Activated CD8-positive, alpha-beta T cell treated with anti-CD3 and anti-CD28 coated beads for 36 hours (primary cell): ENCODE measurements around the gene MAGI2. TPM values are rescaled to one million over a fixed set of nuclear protein-coding genes. Genes with fewer than 3 reads are reported as not detected.

Source experiments
- ATAC-seq: fragments of 200-7000 bp; cut with Tn5 transposase; one replicate; pipeline ENCODE4 v1.10.0; 2021; ENCODE audit warnings: mild to moderate bottlenecking, moderate library complexity
- CTCF ChIA-PET: fragments of 350-600 bp; sonication (Branson Sonifier 250); formaldehyde crosslinking; loops from one replicate; lab custom pipeline; 2021; ENCODE audit warnings: antibody characterized with exemption; lab: Charles Lee
- POLR2A ChIA-PET: fragments of 350-600 bp; sonication (Branson Sonifier 250); formaldehyde crosslinking; loops from one replicate; lab custom pipeline; 2021; ENCODE audit warnings: antibody characterized with exemption; lab: Charles Lee
- DNase-seq: peaks from one replicate; pipeline ENCODE4 v3.0.0-alpha.2; 2020
- H3K27ac Mint-ChIP-seq: one replicate; pipeline ENCODE4 v1.8.0; 2021; ENCODE audit warnings: mild to moderate bottlenecking, mixed read lengths
- H3K27me3 Mint-ChIP-seq: one replicate; pipeline ENCODE4 v1.8.0; 2021; ENCODE audit warnings: mixed read lengths
- H3K36me3 Mint-ChIP-seq: one replicate; pipeline ENCODE4 v1.8.0; 2021; ENCODE audit warnings: low read depth, mixed read lengths
- H3K4me1 Mint-ChIP-seq: one replicate; pipeline ENCODE4 v1.8.0; 2021; ENCODE audit warnings: low read depth, mixed read lengths
- H3K4me3 Mint-ChIP-seq: one replicate; pipeline ENCODE4 v1.8.0; 2021; ENCODE audit warnings: mild to moderate bottlenecking, moderate library complexity, mixed read lengths
- H3K9me3 Mint-ChIP-seq: one replicate; pipeline ENCODE4 v1.8.0; 2021; ENCODE audit warnings: mixed read lengths
- intact Hi-C: fragments of 100-400 bp; cut with micrococcal nuclease; formaldehyde crosslinking; loops from one replicate; pipeline ENCODE4 v1.10.0; 2022
- total RNA-seq, 2 experiments: library from RNA; stranded (reverse); gene quantifications; one replicate each; pipeline ENCODE4 v1.2.3, GENCODE V29; 2021
- TF ChIP-seq, protein P1 (sequence below): fragments of 200-600 bp; IDR thresholded peaks from one replicate; pipeline ENCODE4 v1.8.0; 2022; ENCODE audit warnings: antibody characterized with exemption, mild to moderate bottlenecking

The MAGI2 gene
- total RNA-seq, 2 experiments from 2014 or later: 0.04 to 0.09 TPM

- CTCF ChIA-PET: no interaction called here
- no peak for ATAC-seq
Measured at GRCh38 chr7:78284945-78285344, 1168.5 kb downstream of the MAGI2 start.

GRCh38 chr7:78280276-78280675 is 1173.2 kb downstream of the MAGI2 start:
- intact Hi-C loops: no loop called here

More at GRCh38 chr7:78284945-78285344, 1168.5 kb downstream of the MAGI2 start:
- POLR2A ChIA-PET: no interaction called here
- intact Hi-C loops: no loop called here
- Mint-ChIP-seq H3K36me3 (no peaks in the 10 kb centered on the region), H3K9me3 (peaks cover 2% of the 10 kb centered on the region), H3K27ac (no peak overlapping the region), H3K27me3 (no peaks in the 10 kb centered on the region), H3K4me1 (no peaks in the 10 kb centered on the region), H3K4me3 (no peak overlapping the region)
- TF ChIP-seq, protein P1, sequence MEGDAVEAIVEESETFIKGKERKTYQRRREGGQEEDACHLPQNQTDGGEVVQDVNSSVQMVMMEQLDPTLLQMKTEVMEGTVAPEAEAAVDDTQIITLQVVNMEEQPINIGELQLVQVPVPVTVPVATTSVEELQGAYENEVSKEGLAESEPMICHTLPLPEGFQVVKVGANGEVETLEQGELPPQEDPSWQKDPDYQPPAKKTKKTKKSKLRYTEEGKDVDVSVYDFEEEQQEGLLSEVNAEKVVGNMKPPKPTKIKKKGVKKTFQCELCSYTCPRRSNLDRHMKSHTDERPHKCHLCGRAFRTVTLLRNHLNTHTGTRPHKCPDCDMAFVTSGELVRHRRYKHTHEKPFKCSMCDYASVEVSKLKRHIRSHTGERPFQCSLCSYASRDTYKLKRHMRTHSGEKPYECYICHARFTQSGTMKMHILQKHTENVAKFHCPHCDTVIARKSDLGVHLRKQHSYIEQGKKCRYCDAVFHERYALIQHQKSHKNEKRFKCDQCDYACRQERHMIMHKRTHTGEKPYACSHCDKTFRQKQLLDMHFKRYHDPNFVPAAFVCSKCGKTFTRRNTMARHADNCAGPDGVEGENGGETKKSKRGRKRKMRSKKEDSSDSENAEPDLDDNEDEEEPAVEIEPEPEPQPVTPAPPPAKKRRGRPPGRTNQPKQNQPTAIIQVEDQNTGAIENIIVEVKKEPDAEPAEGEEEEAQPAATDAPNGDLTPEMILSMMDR: no peak
- DNase-seq: no peak

GRCh38 chr7:78279457-78279856 is 1174.0 kb downstream of the MAGI2 start:
- ChIA-PET POLR2A (no interaction called here), CTCF (no interaction called here)
- no peaks in the 10 kb centered on the region for H3K4me1 Mint-ChIP-seq
- DNase-seq (no peak), ATAC-seq (no peak)
- H3K27me3 Mint-ChIP-seq: no peaks in the 10 kb centered on the region
- H3K9me3 Mint-ChIP-seq: no peaks in the 10 kb centered on the region
- H3K36me3 Mint-ChIP-seq: no peaks in the 10 kb centered on the region
- TF ChIP-seq, protein P1: no peak
- H3K4me3 Mint-ChIP-seq: no peak overlapping the region
- H3K27ac Mint-ChIP-seq: no peak overlapping the region
- intact Hi-C loops: no loop called here

More at GRCh38 chr7:78280276-78280675, 1173.2 kb downstream of the MAGI2 start:
- no peaks in the 10 kb centered on the region for H3K36me3 Mint-ChIP-seq
- H3K27ac Mint-ChIP-seq: no peak overlapping the region
- H3K9me3 Mint-ChIP-seq: no peaks in the 10 kb centered on the region
- ChIA-PET POLR2A (no interaction called here), CTCF (no interaction called here)
- no peaks in the 10 kb centered on the region for H3K4me1 Mint-ChIP-seq
- no peak overlapping the region for H3K4me3 Mint-ChIP-seq
- H3K27me3 Mint-ChIP-seq: no peaks in the 10 kb centered on the region
- DNase-seq (no peak), ATAC-seq (no peak)
- TF ChIP-seq, protein P1: no peak

DNA sequence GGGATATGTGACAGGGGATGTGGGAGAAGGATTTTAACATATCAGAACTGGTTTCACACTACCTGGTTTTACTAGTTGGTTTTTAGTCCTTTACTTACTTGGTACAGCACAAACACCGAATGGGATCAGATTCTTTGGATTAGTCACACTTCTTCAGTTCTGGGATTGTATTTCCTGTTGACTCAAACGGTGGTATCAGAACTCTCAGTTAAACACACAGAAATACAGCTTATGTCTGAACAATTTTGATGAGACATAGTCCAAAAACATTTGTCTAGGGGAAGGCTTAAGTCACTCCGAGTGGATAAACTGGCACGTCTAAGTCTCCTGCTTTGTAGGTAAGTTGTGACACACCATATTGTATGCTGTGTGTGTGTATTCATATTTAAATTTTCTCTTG is 1174.4 kb downstream of the MAGI2 start:
- Mint-ChIP-seq H3K36me3 (no peaks in the 10 kb centered on the region), H3K4me3 (no peak overlapping the region), H3K27me3 (no peaks in the 10 kb centered on the region), H3K4me1 (no peaks in the 10 kb centered on the region), H3K9me3 (no peaks in the 10 kb centered on the region), H3K27ac (no peak overlapping the region)
- CTCF ChIA-PET: no interaction called here
- POLR2A ChIA-PET: no interaction called here
- intact Hi-C loops: no loop called here
- DNase-seq: no peak
- ATAC-seq: no peak
- TF ChIP-seq, protein P1: no peak

DNA sequence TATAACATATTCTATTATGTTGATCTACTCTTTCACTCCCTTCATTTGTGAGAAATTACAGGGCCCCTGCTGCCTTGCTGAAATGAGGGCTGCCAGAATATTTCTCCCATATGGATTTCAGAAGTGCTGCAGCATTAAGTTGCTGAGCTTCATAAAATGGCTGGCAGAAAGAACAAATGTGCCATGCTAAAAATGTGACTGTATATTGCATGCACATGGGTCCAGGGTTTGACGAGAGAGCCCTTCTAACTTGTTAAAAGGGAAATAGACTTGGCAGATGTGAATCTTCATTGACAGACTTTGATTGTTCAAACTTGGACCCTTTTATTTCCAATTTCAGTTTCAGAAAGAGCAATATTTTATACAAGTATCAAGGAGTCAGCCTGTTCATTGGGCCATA is 1186.3 kb downstream of the MAGI2 start:
- ATAC-seq (no peak), DNase-seq (no peak)
- POLR2A ChIA-PET: no interaction called here
- Mint-ChIP-seq H3K27ac (no peak overlapping the region), H3K9me3 (peaks cover 3% of the 10 kb centered on the region), H3K4me1 (no peaks in the 10 kb centered on the region), H3K4me3 (no peak overlapping the region), H3K36me3 (no peaks in the 10 kb centered on the region), H3K27me3 (no peaks in the 10 kb centered on the region)
- TF ChIP-seq, protein P1: no peak
- intact Hi-C loops: no loop called here
- CTCF ChIA-PET: no interaction called here
